Measurements from ENCODE around the gene RNU5D-1. TPM values are rescaled to one million over a fixed set of nuclear protein-coding genes. Genes with fewer than 3 reads are reported as not detected.
A peak's percentile ranks its signal among the peaks of the same experiment; 100 is the strongest.
"Not testable (repeated sequence)": the region's sequence is repeated elsewhere in the genome, so short reads cannot be mapped to it uniquely, and the experiment has no call there.

RNU5D-1 gene
- total RNA-seq, 2 experiments from 2014 or later, result not detected

DNA sequence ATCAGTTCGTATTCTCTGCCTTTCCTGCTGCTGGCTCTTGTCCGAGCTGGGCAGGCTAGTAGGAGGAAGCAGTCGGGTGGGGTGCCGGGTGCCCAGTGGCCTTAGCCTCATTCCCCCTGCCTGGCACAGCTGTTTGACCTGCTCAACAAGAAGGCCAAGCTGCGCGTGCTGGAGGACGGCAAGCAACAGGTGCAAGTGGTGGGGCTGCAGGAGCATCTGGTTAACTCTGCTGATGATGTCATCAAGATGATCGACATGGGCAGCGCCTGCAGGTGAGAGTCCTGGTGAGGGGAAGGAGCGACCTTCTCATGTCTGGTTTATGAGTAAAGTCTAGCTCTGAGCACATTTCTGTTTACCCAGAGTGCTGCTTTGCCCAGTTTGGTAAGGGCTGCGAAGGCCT lies 28.1 kb upstream of the RNU5D-1 start:
- ChIA-PET POLR2A (no interaction called here), CTCF (interaction anchor here (0.6 to 2.9 kb wide), 6 partner anchors 11 to 1448 kb away, joined by 3 to 19 read pairs (median 3); partner anchors contain the start of gene RNU5D-1)
- Mint-ChIP-seq H3K27me3 (no peaks in the 10 kb centered on the region), H3K9me3 (no peaks in the 10 kb centered on the region), H3K4me3 (no peak overlapping the region), H3K4me1 (peaks cover 9% of the 10 kb centered on the region), H3K36me3 (ENCODE audit: low read depth) (peaks cover 75% of the 10 kb centered on the region), H3K27ac (no peak overlapping the region)
- DNase-seq, result no peak

DNA sequence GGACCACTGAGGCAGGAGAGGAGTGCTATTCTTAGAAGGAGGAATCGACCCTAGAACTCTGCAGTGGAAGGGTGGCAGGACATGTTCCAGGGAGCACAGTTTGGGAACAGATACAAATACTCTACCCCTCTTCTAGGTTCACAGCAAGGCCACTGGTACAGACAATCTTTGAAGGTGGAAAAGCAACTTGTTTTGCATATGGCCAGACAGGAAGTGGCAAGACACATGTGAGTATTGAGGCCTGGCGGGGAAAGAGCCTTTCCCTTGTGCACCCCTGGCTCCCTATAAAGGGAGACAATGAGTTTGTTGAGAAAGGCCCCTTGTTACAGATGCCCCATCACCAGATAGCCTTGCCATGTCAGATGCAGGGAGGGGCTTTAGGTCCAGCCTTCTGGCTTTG lies 26.4 kb upstream of the RNU5D-1 start:
- no peak for DNase-seq
- H3K27me3 Mint-ChIP-seq, result no peaks in the 10 kb centered on the region
- no peak overlapping the region for H3K27ac Mint-ChIP-seq
- CTCF ChIA-PET, result no interaction called here
- peaks cover 77% of the 10 kb centered on the region for H3K36me3 Mint-ChIP-seq (ENCODE audit: low read depth)
- peaks cover 9% of the 10 kb centered on the region for H3K4me1 Mint-ChIP-seq
- POLR2A ChIA-PET, result no interaction called here
- H3K4me3 Mint-ChIP-seq, result no peak overlapping the region
- no peaks in the 10 kb centered on the region for H3K9me3 Mint-ChIP-seq

DNA sequence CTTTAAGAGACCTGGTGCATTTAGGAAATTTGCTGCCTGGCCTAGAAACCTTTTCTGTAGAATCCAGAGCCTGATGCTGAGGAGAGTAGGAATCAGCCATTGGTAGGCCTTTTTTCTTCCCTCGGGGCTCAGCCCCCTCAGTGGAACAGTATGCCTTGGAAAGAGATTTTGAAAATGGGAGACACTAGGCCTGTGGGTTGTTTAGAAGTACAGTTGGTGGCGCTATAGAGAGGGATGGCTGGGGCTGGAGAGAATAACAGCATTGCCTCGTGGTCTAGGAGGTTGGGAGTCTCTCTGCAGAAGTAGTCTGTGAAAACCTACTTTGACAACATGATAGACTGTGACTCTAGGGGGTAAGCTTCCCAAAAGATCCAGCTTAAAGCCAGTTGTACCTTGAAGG lies 16.9 kb upstream of the RNU5D-1 start:
- Mint-ChIP-seq H3K27ac (peak overlapping the region; percentile 6), H3K27me3 (no peaks in the 10 kb centered on the region), H3K36me3 (ENCODE audit: low read depth) (peaks cover 56% of the 10 kb centered on the region), H3K4me1 (peaks cover 33% of the 10 kb centered on the region), H3K9me3 (no peaks in the 10 kb centered on the region), H3K4me3 (no peak overlapping the region)
- ChIA-PET CTCF (interaction anchor here (0.6 to 3.3 kb wide), 6 partner anchors 12 to 85 kb away, joined by 3 to 19 read pairs (median 3); partner anchors contain the start of gene RNU5D-1), POLR2A (no interaction called here)
- no peak for DNase-seq

DNA sequence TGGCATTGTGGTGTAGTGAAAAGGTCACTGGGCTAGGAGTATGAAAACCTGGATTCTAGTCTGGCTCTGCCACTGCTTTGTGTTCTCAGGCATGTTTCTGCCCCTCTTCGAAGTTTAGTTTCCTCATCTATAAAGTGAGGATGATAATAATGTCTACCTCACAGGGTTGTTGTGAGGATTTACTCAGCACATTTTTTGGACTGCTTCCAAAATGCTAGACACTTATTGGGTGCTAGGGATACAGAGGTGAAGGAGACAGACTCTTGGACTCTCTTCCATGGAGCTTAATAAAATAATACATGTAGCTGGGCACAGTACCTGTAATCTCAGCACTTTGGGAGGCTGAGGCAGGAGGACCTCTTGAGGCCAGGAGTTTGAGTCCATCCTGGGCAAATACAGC lies 12.2 kb upstream of the RNU5D-1 start:
- DNase-seq, result no peak
- H3K27ac Mint-ChIP-seq, result peak overlapping the region; percentile 31
- POLR2A ChIA-PET, result interaction anchor here (1.4 kb wide), 1 partner anchor 22 kb away, joined by 8 read pairs; no protein-coding TSS in a partner anchor
- H3K9me3 Mint-ChIP-seq, result no peaks in the 10 kb centered on the region
- no peak overlapping the region for H3K4me3 Mint-ChIP-seq
- peaks cover 52% of the 10 kb centered on the region for H3K36me3 Mint-ChIP-seq (ENCODE audit: low read depth)
- H3K27me3 Mint-ChIP-seq, result no peaks in the 10 kb centered on the region
- CTCF ChIA-PET, result interaction anchor here (0.6 to 4.0 kb wide), 11 partner anchors 8 to 308 kb away, joined by 3 to 21 read pairs (median 3); partner anchors contain the start of gene RNU5D-1
- H3K4me1 Mint-ChIP-seq, result peaks cover 57% of the 10 kb centered on the region

DNA sequence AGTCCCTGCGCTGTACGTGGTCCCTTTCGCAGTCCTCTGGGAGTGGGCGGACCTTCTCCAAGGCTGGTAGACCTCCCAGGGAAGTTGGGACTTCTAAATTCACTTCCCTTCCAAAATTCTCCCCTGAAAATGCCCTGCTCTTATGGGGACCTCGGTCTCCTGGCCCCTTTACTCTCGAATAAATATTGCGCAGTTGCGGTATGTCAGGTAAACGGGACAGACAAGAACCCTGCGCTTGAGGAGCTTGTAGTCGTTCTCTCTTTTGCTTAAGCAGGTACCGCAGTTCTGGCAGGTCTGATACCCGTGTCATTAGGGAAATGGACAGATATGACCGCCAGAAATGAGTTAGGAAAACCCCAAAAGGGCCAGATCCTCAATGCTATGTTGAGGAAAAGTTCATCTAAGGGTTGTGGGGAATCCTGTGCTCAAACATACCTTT lies 9.2 kb upstream of the RNU5D-1 start:
- Mint-ChIP-seq H3K27me3 (no peaks in the 10 kb centered on the region), H3K4me3 (peak overlapping the region; percentile 93), H3K36me3 (ENCODE audit: low read depth) (peaks cover 32% of the 10 kb centered on the region), H3K27ac (peak overlapping the region; percentile 92), H3K4me1 (peaks cover 43% of the 10 kb centered on the region), H3K9me3 (no peaks in the 10 kb centered on the region)
- POLR2A ChIA-PET, result interaction anchor here (0.6 to 1.1 kb wide), 4 partner anchors 19 to 1854 kb away, joined by 3 to 6 read pairs (median 4); no protein-coding TSS in a partner anchor
- CTCF ChIA-PET, result interaction anchor here (1.6 to 1.9 kb wide), 2 partner anchors 9 to 35 kb away, joined by 5 to 12 read pairs; partner anchors contain the start of genes RNU5D-1 and RPS8
- no peak for DNase-seq

DNA sequence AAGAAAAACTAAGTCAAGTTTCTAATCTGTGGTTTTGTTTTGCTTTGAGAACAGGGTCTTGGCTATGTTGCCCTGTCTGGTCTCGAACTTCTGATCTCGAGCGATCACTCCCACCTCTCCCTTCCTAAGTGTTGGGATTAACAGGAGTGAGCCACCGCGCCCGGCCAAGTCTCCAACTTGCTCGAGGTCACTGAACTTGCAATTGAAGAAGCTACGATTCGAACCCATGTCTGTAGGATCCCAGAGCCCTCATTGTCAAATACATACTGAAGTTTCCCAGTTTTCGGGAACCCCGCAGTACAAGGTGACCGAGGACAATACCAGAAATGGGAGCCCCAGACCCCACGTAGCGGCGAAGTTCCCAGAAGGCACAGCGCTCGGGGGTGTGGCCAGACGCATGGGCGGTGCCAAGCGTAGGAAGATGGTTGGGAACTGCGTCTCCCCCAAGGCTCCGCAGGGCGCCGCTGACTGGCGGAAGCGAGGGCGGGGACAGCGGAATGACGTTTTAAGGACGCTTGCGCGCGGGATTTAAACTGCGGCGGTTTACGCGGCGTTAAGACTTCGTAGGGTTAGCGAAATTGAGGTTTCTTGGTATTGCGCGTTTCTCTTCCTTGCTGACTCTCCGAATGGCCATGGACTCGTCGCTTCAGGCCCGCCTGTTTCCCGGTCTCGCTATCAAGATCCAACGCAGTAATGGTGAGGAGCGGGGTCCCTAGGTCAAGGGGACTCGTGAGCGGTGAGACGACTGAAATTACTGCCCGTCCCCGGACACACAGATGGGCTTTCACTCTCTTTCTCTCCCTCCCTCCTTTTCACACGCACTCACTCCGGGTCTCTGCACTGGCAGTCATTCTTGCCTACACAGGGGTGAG lies 8.6 kb upstream of the RNU5D-1 start, which contains the start of gene KIF2C:
KIF2C (plus strand) TSS at position 531 of the 872 bp plus-strand sequence; CDS start at position 627, 96 bp downstream.
- ChIA-PET CTCF (interaction anchor here (1.6 to 1.9 kb wide), 2 partner anchors 8 to 36 kb away, joined by 5 to 12 read pairs; partner anchors contain the start of genes RNU5D-1 and RPS8), POLR2A (interaction anchor here (1.0 to 1.1 kb wide), 2 partner anchors 18 to 20 kb away, joined by 3 to 4 read pairs; no protein-coding TSS in a partner anchor)
- Mint-ChIP-seq H3K4me3 (peak within 1 kb of the TSS; percentile 93), H3K27me3 (no peaks in the 10 kb centered on the region), H3K4me1 (peaks cover 40% of the 10 kb centered on the region), H3K27ac (peak within 1 kb of the TSS; percentile 92), H3K36me3 (ENCODE audit: low read depth) (peaks cover 30% of the 10 kb centered on the region), H3K9me3 (no peaks in the 10 kb centered on the region)
- peak; percentile 97 for DNase-seq

DNA sequence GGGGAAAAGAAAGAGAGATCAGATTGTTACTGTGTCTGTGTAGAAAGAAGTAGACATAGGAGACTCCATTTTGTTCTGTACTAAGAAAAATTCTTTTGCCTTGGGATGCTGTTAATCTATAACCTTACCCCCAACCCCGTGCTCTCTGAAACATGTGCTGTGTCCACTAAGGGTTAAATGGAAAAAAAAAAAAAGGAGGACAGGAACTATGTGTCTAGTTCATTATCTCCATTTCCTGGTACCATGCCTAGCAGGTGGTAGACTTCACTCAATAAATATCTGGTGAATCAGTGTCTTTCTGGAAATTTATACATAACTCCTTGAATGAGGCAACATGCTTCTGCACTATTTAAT lies 8.0 kb upstream of the RNU5D-1 start:
- peaks cover 24% of the 10 kb centered on the region for H3K36me3 Mint-ChIP-seq (ENCODE audit: low read depth)
- CTCF ChIA-PET, H3K9me3 Mint-ChIP-seq: not testable (repeated sequence)

DNA sequence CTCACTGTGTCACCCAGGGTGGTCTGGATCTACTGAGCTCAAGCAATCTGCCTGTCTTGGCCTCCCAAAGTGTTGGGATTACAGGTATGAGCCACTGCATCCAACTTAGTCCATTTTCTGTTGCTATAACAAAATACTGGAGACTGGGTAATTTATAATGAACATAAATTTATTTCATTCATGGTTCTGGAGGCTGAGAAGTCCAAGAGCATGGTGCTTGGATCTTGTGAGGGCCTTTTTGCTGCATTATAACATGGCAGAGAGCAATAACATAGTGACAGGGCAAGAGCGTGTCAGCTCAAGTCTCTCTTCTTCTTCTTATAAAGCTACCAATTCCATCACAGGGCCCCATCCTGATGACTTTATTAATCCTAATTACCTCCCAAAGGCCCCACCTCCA lies 5.0 kb upstream of the RNU5D-1 start:
- Mint-ChIP-seq H3K36me3 (ENCODE audit: low read depth) (peaks cover 10% of the 10 kb centered on the region), H3K4me3 (no peak overlapping the region), H3K4me1 (peaks cover 33% of the 10 kb centered on the region), H3K27ac (no peak overlapping the region), H3K9me3 (no peaks in the 10 kb centered on the region), H3K27me3 (no peaks in the 10 kb centered on the region)
- ChIA-PET CTCF (interaction anchor here (0.6 to 4.4 kb wide), 4 partner anchors 8 to 64 kb away, joined by 3 to 29 read pairs (median 4); partner anchors contain the start of gene PLK3), POLR2A (no interaction called here)
- DNase-seq, result no peak

More for the DNA sequence above, 8.0 kb upstream of the RNU5D-1 start:
- Mint-ChIP-seq H3K27ac (peak overlapping the region; percentile 92), H3K4me1 (peaks cover 35% of the 10 kb centered on the region), H3K4me3 (peak overlapping the region; percentile 93)
- DNase-seq, POLR2A ChIA-PET, H3K27me3 Mint-ChIP-seq: not testable (repeated sequence)

DNA sequence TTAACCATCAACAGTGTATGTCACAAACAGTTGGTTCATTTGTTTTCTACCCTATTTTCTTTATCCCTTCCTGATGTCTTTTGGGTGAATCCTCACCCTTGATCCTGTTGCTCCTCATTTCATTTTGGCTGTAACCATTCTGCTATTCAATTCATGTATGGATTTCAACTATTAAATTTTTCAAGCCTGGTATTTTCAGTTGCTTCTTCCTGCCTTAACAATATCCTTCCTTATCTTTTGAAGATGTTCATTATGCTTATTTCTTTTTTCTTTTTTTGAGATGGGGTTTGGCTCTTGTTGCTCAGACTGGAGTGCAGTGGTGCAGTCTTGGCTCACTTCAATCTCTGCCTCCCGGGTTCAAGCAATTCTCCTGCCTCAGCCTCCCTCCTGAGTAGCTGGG lies 2.8 kb upstream of the RNU5D-1 start:
- H3K9me3 Mint-ChIP-seq, result no peaks in the 10 kb centered on the region
- no peak for DNase-seq
- H3K4me3 Mint-ChIP-seq, result no peak overlapping the region
- no peaks in the 10 kb centered on the region for H3K27me3 Mint-ChIP-seq
- ChIA-PET POLR2A (no interaction called here), CTCF (interaction anchor here (1.0 to 4.4 kb wide), 3 partner anchors 11 to 53 kb away, joined by 3 to 29 read pairs (median 3); no protein-coding TSS in a partner anchor)
- no peak overlapping the region for H3K27ac Mint-ChIP-seq
- no peaks in the 10 kb centered on the region for H3K36me3 Mint-ChIP-seq (ENCODE audit: low read depth)
- peaks cover 34% of the 10 kb centered on the region for H3K4me1 Mint-ChIP-seq

DNA sequence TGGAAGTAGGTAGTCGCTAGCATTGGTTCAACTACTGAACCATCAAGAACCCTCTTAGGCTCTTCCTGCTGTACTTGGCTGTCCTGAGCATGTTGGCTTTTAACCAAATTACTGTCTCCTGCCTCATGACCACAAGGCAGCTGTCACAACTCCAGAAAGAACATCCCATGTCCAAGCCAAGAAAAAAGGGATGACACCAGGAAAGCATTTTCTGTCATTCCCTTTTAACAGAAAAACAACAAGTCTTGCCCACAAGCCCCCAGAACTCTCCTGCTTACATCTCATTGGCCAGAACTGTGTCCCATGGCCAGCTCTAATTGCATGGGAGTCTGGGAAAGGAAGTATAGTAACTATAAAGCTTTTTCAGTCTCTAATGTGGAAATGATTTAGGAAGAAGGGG lies 2.4 kb upstream of the RNU5D-1 start:
- Mint-ChIP-seq H3K4me3 (no peak overlapping the region), H3K36me3 (ENCODE audit: low read depth) (no peaks in the 10 kb centered on the region), H3K27me3 (no peaks in the 10 kb centered on the region), H3K9me3 (no peaks in the 10 kb centered on the region), H3K4me1 (peaks cover 34% of the 10 kb centered on the region), H3K27ac (no peak overlapping the region)
- CTCF ChIA-PET, result interaction anchor here (1.0 to 4.4 kb wide), 3 partner anchors 11 to 53 kb away, joined by 3 to 29 read pairs (median 3); no protein-coding TSS in a partner anchor
- no peak for DNase-seq
- POLR2A ChIA-PET, result no interaction called here

DNA sequence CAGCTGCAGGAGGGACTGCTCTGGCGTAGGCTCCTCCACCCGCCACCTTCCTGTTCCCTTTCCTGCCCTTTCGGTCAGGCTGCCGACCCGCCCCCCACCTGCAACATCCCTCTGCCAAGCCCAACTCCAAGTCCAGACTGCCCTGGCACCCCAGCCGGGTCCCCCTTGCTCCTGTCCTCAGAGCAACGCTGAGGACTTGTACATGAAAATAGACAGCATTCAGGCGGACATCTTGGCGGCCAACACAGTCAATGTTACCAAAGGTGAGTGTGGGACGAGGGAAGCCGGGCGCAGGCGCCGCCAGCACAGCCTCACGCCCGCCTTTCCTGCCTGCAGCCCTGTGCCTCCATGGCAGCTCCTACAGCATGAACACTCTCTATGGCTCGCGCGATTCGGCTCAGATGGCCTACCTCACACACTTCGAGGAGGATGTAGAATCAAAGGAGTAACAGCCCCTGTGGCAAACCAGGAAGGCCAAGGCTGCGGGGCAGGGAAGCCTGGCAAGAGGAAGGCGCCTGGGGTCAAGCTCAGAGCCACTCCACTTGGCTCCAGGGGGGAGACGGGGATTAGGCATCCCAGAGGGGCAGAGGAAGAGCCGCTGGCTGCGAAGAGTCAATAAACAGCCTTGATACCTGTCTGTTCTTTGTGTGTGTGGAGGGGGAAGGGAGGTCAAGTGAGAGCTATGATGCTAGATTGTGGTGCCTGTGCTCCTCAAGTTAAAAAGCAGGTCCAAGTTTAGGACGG lies 5.8 kb downstream of the RNU5D-1 start:
- H3K27me3 Mint-ChIP-seq, result no peaks in the 10 kb centered on the region
- peak overlapping the region; percentile 51 for H3K4me3 Mint-ChIP-seq
- peaks cover 8% of the 10 kb centered on the region for H3K36me3 Mint-ChIP-seq (ENCODE audit: low read depth)
- POLR2A ChIA-PET, result no interaction called here
- no peaks in the 10 kb centered on the region for H3K9me3 Mint-ChIP-seq
- DNase-seq, result no peak
- H3K27ac Mint-ChIP-seq, result peak overlapping the region; percentile 76
- H3K4me1 Mint-ChIP-seq, result peaks cover 64% of the 10 kb centered on the region
- CTCF ChIA-PET, result no interaction called here

DNA sequence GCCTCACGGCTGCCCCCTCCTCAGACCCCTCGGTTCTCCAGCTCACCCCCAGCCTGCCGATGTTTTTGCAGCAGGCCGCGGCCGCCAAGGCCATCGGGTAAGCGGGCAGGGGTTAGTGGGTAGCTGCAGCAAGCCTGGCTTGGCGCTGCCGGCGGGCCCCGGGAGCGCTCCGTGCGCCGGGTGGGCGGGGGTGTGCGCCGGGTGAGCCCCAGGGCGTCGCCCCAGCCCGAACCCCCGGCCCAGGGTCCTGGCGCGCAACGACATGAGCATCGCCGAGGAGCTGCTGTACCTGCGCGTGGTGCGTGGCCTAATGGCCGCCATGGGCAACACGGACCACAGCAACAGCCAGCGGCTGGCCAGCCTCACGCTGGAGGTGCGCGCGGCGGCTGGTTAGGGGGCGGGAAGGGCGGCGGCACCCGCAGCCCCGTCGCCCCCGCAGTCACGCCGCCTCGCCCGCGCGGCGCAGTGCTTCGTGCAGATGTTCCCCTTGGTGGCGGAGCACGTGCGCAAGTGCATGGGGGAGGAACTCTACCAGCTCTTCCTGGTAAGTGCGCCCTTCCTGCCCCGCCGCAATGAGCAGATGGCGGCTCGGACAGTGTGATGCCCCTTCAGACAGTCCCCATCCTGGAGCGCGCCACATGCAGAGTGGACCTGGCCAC lies 6.5 kb downstream of the RNU5D-1 start:
- H3K27ac Mint-ChIP-seq, result no peak overlapping the region
- ChIA-PET CTCF (interaction anchor here (4.2 kb wide), 1 partner anchor 10 kb away, joined by 29 read pairs; no protein-coding TSS in a partner anchor), POLR2A (no interaction called here)
- no peak for DNase-seq
- H3K4me1 Mint-ChIP-seq, result peaks cover 66% of the 10 kb centered on the region
- peaks cover 8% of the 10 kb centered on the region for H3K36me3 Mint-ChIP-seq (ENCODE audit: low read depth)
- H3K9me3 Mint-ChIP-seq, result no peaks in the 10 kb centered on the region
- H3K27me3 Mint-ChIP-seq, result no peaks in the 10 kb centered on the region
- peak overlapping the region; percentile 64 for H3K4me3 Mint-ChIP-seq
